ENCODE results near the gene EXD3.
"Not testable (repeated sequence)": the region's sequence is repeated elsewhere in the genome, so short reads cannot be mapped to it uniquely, and the experiment has no call there.

EXD3 gene

GRCh38 chr9:137379761-137380161 lies 43.2 kb downstream of the EXD3 start:
- H3K4me3 ChIP-seq (ENCODE audit: low read length), result no peak overlapping the region
- DNase-seq (ENCODE audit: low read depth), result no peak
- TF ChIP-seq, protein P1, sequence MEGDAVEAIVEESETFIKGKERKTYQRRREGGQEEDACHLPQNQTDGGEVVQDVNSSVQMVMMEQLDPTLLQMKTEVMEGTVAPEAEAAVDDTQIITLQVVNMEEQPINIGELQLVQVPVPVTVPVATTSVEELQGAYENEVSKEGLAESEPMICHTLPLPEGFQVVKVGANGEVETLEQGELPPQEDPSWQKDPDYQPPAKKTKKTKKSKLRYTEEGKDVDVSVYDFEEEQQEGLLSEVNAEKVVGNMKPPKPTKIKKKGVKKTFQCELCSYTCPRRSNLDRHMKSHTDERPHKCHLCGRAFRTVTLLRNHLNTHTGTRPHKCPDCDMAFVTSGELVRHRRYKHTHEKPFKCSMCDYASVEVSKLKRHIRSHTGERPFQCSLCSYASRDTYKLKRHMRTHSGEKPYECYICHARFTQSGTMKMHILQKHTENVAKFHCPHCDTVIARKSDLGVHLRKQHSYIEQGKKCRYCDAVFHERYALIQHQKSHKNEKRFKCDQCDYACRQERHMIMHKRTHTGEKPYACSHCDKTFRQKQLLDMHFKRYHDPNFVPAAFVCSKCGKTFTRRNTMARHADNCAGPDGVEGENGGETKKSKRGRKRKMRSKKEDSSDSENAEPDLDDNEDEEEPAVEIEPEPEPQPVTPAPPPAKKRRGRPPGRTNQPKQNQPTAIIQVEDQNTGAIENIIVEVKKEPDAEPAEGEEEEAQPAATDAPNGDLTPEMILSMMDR (conservative IDR thresholded peaks at IDR 0.05; ENCODE audit: low read depth, low read length), result no peak

DNA sequence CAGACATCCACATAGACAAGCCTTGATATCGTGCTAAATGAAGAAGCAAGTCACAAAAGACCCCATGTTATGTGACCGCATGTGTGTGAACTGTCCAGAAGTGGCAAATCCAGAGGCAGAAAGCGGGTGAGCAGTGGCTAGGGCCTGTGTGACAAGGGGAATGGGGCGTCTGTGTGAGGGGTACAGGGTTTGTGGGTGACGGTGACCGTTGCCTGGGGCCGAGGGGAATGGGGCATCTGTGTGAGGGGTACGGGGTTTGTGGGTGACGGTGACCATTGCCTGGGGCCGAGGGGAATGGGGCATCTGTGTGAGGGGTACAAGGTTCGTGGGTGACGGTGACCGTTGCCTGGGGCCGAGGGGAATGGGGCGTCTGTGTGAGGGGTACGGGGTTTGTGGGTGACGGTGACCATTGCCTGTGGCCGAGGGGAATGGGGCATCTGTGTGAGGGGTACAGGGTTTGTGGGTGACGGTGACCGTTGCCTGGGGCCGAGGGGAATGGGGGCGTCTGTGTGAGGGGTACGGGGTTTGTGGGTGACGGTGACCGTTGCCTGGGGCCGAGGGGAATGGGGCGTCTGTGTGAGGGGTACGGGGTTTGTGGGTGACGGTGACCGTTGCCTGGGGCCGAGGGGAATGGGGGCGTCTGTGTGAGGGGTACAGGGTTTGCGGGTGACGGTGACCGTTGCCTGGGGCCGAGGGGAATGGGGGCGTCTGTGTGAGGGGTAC lies 44.1 kb downstream of the EXD3 start:
- H3K4me3 ChIP-seq (ENCODE audit: low read length); DNase-seq (ENCODE audit: low read depth): not testable (repeated sequence)

- H3K4me3 ChIP-seq (ENCODE audit: low read length), result no peak overlapping the region
- no peak for DNase-seq (ENCODE audit: low read depth)
- TF ChIP-seq, protein P1 (conservative IDR thresholded peaks at IDR 0.05; ENCODE audit: low read depth, low read length), result no peak
These were observed 46.6 kb downstream of the EXD3 start for GRCh38 chr9:137376386-137376785.

DNA sequence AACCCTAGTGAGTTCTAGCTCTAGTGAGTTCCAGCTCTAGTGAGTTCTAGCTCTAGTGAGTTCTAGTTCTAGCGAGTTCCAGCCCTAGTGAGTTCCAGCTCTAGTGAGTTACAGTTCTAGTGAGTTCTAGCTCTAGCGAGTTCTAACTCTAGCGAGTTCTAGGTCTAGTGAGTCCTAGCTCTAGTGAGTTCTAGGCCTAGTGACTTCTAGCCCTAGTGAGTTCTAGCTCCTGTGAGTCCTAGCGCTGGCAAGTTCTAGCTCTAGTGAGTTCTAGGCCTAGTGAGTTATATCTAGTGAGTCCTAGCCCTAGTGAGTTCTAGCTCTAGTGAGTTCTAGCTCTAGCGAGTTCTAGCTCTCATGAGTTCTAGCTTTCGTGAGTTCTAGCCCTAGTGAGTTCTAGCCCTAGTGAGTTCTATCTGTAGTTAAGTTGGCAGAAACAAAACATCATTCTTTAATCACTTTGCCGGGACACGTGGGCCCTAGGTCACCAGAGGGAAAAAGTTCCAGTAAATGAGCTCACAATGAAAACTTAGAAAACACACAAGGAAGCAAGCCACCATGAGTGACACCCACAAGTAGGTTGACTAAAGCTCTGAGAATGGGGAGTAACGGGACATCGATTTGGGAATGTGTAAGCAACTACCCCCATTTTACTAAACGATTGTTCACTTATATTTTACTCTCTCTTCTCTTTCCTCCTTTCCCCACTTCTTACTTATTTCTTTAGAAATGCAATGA lies 47.5 kb downstream of the EXD3 start:
- TF ChIP-seq, protein P1 (conservative IDR thresholded peaks at IDR 0.05; ENCODE audit: low read depth, low read length), result no peak
- no peak for DNase-seq (ENCODE audit: low read depth)
- no peak overlapping the region for H3K4me3 ChIP-seq (ENCODE audit: low read length)

DNA sequence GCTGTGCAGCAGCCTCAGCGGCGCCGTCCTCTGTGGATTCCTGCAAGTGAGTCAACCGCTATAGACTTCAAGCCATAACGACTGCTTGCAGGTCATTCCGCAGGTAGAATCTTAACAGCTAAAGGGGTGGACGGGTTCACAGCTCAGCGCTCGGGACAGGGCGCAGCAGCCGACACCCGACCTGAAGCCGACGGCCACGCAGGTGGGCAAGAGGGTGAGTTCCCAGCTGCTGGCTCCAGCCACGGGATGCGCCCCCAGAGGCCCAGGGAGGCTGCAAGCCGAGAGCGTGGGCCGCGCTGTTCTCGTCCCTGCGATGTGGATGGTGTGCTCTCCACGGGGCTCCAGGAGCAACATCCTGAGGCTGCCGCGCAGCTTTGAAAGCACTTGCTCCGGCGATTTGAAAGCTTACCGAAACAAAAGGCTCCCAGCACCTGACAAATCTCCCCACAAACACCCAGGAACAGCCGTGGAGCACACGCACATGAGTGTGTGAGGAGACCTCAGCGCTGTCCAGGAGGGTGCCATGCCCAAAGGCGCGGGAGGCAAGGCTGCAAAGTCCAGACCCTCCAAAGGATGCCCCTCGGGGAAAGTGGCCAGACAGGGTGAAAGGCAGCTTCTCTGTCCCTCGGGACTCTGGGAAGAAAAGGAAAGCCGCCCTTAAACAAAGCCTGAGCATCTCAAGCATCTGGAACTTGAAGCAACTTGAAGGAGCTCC lies 48.7 kb downstream of the EXD3 start:
- no peak overlapping the region for H3K4me3 ChIP-seq (ENCODE audit: low read length)
- TF ChIP-seq, protein P1 (conservative IDR thresholded peaks at IDR 0.05; ENCODE audit: low read depth, low read length), result no peak
- no peak for DNase-seq (ENCODE audit: low read depth)

DNA sequence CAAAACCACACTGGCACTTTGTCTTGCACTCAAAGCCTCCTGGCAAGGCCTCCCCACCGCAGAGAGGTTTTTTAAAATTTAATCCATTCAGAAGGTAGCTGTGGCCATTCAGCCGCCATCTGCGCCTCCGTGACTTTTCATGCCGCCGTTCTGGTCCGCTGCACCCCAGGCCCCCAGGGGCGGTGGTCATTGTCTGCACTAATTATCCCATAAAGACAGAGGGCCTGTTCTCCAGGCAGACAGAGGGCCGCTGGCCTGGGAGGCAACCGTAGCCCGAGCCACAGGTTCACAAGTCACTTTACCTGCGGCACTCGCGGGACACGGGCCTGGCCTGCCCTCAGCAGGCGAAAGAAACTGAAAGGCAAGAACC lies 49.4 kb downstream of the EXD3 start:
- no peak for DNase-seq (ENCODE audit: low read depth)

More for the DNA sequence above, 49.4 kb downstream of the EXD3 start:
- no peak overlapping the region for H3K4me3 ChIP-seq (ENCODE audit: low read length)
- TF ChIP-seq, protein P1 (conservative IDR thresholded peaks at IDR 0.05; ENCODE audit: low read depth, low read length), result no peak
